ENCODE results near the gene SMIM23.

Gene SMIM23

GRCh38 chr5:171785517-171785916 lies at the start of gene SMIM23:
Gene SMIM23, plus strand, starts transcription at chr5:171785817. Its CDS starts 55 bp downstream, at chr5:171785872.
- no peak for DNase-seq (ENCODE audit: low spot score)
- in situ Hi-C loops (cut with MboI; ENCODE audit: low sequenced_read_pairs, unreplicated experiment) = no loop called here
- TF ChIP-seq CTCF (IDR thresholded peaks at IDR 0.05; ENCODE audit: borderline replicate concordance, control extremely low read depth, extremely low read depth, insufficient read depth, missing control alignments) = no peak

GRCh38 chr5:171736976-171737891 lies 48.4 kb upstream of the SMIM23 start:
- DNase-seq (ENCODE audit: low spot score) = no peak
- TF ChIP-seq CTCF (IDR thresholded peaks at IDR 0.05; ENCODE audit: borderline replicate concordance, control extremely low read depth, extremely low read depth, insufficient read depth, missing control alignments) = no peak
- in situ Hi-C loops (cut with MboI; ENCODE audit: low sequenced_read_pairs, unreplicated experiment) = no loop called here

DNA sequence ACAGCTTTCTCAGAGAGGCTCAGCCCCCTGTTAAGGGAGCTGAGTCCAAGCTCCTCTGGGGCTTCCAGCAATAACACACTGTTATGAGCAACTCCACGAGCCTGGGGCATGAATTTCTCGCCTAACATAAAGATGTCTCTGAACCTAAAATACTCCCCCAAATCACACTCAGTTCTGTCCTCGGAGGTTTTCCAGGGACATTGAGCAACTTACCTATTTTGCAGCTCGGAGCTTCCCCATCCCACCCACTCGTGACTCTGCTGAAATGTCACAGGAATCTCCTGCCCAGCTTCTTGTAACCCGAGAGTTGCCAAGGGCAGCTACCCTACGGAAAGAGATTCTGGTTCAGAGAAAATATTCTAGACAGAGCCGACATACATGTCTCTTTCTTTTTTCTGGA lies 47.1 kb upstream of the SMIM23 start:
- TF ChIP-seq CTCF (IDR thresholded peaks at IDR 0.05; ENCODE audit: borderline replicate concordance, control extremely low read depth, extremely low read depth, insufficient read depth, missing control alignments) = no peak
- in situ Hi-C loops (cut with MboI; ENCODE audit: low sequenced_read_pairs, unreplicated experiment) = no loop called here

DNA sequence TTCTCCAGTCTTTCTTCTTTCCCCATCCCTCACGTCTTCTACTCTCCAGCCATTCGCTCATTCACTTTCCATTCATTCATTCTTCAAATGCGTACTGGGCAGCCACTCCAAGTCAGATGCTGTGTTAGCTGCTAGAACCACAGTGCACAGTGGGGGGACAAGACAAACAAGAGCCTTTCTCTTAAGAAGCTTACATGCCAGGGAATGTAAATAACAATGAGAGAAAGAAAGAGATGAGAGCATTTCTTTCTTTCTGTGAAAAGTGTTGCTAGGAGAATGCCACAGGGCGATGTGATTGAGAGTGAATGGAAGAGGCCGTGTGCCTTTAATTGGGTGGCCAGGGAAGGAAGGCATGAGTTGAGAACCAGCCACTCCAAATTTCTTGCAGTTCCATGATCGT lies 46.3 kb upstream of the SMIM23 start:
- TF ChIP-seq CTCF (IDR thresholded peaks at IDR 0.05; ENCODE audit: borderline replicate concordance, control extremely low read depth, extremely low read depth, insufficient read depth, missing control alignments) = no peak
- DNase-seq (ENCODE audit: low spot score) = no peak
- in situ Hi-C loops (cut with MboI; ENCODE audit: low sequenced_read_pairs, unreplicated experiment) = no loop called here

More for the DNA sequence above, 47.1 kb upstream of the SMIM23 start:
- no peak for DNase-seq (ENCODE audit: low spot score)

- in situ Hi-C loops (cut with MboI; ENCODE audit: low sequenced_read_pairs, unreplicated experiment) = no loop called here
- DNase-seq (ENCODE audit: low spot score) = no peak
- TF ChIP-seq CTCF (IDR thresholded peaks at IDR 0.05; ENCODE audit: borderline replicate concordance, control extremely low read depth, extremely low read depth, insufficient read depth, missing control alignments) = no peak
These were observed 42.1 kb upstream of the SMIM23 start for GRCh38 chr5:171743436-171744076.

DNA sequence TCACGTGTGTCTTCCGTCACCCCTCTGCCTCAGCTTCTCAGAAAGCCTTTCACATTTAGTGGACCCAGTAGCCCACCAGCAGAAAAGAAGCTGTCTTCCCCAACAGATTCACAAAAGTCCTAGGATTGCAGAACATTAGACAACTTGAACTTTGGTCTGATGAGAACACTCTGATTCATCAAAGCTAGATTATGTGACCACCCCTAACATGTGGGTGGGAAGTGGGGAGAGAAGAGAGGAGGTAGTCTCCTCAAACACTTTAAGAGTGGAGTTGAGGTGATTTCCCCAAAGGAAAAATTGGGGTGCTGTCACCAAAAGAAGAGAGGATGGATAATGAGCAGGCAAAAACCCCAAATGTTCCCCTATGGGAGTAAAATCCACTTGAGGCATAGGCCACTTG lies 41.4 kb upstream of the SMIM23 start:
- in situ Hi-C loops (cut with MboI; ENCODE audit: low sequenced_read_pairs, unreplicated experiment) = no loop called here
- no peak for DNase-seq (ENCODE audit: low spot score)
- no peak for TF ChIP-seq CTCF (IDR thresholded peaks at IDR 0.05; ENCODE audit: borderline replicate concordance, control extremely low read depth, extremely low read depth, insufficient read depth, missing control alignments)
